ENCODE results near the gene RNF151.

- TF ChIP-seq SP1 (IDR thresholded peaks at IDR 0.05; ENCODE audit: low read depth, low read length) (no peak), ZBTB40 (IDR thresholded peaks at IDR 0.05; ENCODE audit: borderline replicate concordance) (no peak), PAX5 (IDR thresholded peaks at IDR 0.05; ENCODE audit: borderline replicate concordance, low read depth, low read length) (0 out of 2 replicates have a peak, but pooled peaks have one; percentile 15), CHD2 (IDR thresholded peaks at IDR 0.05; ENCODE audit: borderline replicate concordance, low read depth, low read length) (no peak), CREM (IDR thresholded peaks at IDR 0.05; ENCODE audit: low read depth) (no peak), USF2 (IDR thresholded peaks at IDR 0.05; ENCODE audit: borderline replicate concordance, low read depth, low read length) (no peak), RAD21 (IDR thresholded peaks at IDR 0.05; ENCODE audit: insufficient read depth, low read depth, low read length) (no peak), NR2C2 (IDR thresholded peaks at IDR 0.05; ENCODE audit: borderline replicate concordance, control insufficient read depth, insufficient read length, low read depth) (no peak), CTCF (IDR thresholded peaks at IDR 0.05 in 2 of 3, conservative IDR thresholded peaks at IDR 0.05 in 1 of 3; ENCODE audit: control insufficient read depth in 2 of 3, extremely low read depth in 1 of 3, insufficient read depth in 1 of 3, low read depth in 3 of 3, low read length in 3 of 3) (no peak), E4F1 (IDR thresholded peaks at IDR 0.05; ENCODE audit: borderline replicate concordance, partially characterized antibody) (no peak), EP300 (IDR thresholded peaks at IDR 0.05; ENCODE audit: borderline replicate concordance in 1 of 2, control insufficient read depth in 1 of 2, low read depth in 2 of 2, low read length in 2 of 2) (no peak), TAF1 (IDR thresholded peaks at IDR 0.05; ENCODE audit: borderline replicate concordance, low read depth, low read length) (no peak), MYB (IDR thresholded peaks at IDR 0.05; ENCODE audit: borderline replicate concordance, low read depth, low read length) (no peak), SPI1 (IDR thresholded peaks at IDR 0.05; ENCODE audit: borderline replicate concordance, insufficient read depth, low read depth, low read length) (no peak)
Measured at GRCh38 chr16:1940273-1941161, 26.1 kb upstream of the RNF151 start.

Data from GM12878 (cell line).